Liver (tissue), 9 donors: ENCODE measurements around the gene VAMP7. TPM values are rescaled to one million over a fixed set of nuclear protein-coding genes. Genes with fewer than 3 reads are reported as not detected.
"Not testable (repeated sequence)": the region's sequence is repeated elsewhere in the genome, so short reads cannot be mapped to it uniquely, and the experiment has no call there.

ENCODE experiments used
- DNase-seq: peaks from one replicate; pipeline ENCODE4 v3.0.0-alpha.2; 2017; ENCODE audit warnings: low spot score
- H3K27ac ChIP-seq, 2 donors: one replicate each; pipeline ENCODE4 v1.7.0; 2013; ENCODE audit warnings: inconsistent platforms in 2 of 2, low read length in 2 of 2, control low read depth in 1 of 2, low read depth in 1 of 2, mild to moderate bottlenecking in 1 of 2
- H3K27me3 ChIP-seq, 4 donors: one replicate each; pipeline versions ENCODE4 v1.6.1 to v1.7.0; 2013; ENCODE audit warnings: low read length in 3 of 4, inconsistent platforms in 1 of 4, mild to moderate bottlenecking in 1 of 4, moderate library complexity in 1 of 4; ENCODE audit not compliant: control insufficient read depth in 4 of 4, insufficient read depth in 4 of 4
- H3K36me3 ChIP-seq, 4 donors: one replicate each; pipeline versions ENCODE4 v1.6.1 to v1.7.0; 2013; ENCODE audit warnings: low read length in 3 of 4, mild to moderate bottlenecking in 3 of 4, low read depth in 1 of 4, moderate library complexity in 1 of 4; ENCODE audit not compliant: control insufficient read depth in 4 of 4, insufficient read depth in 3 of 4
- H3K4me1 ChIP-seq, 4 donors: one replicate each; pipeline versions ENCODE4 v1.6.1 to v1.7.0; 2013; ENCODE audit warnings: low read length in 3 of 4, mild to moderate bottlenecking in 3 of 4, moderate library complexity in 1 of 4; ENCODE audit not compliant: control insufficient read depth in 4 of 4, insufficient read depth in 4 of 4
- H3K4me3 ChIP-seq, 3 donors: one replicate each; pipeline versions ENCODE4 v1.6.1 to v1.7.0; 2013; ENCODE audit warnings: low read length in 3 of 3, control low read depth in 1 of 3, low read depth in 1 of 3, mild to moderate bottlenecking in 1 of 3
- H3K9ac ChIP-seq, 2 donors: one replicate each; pipeline ENCODE4 v1.7.0; 2013; ENCODE audit warnings: low read length in 2 of 2, mild to moderate bottlenecking in 2 of 2, moderate library complexity in 2 of 2, control low read depth in 1 of 2, low read depth in 1 of 2
- H3K9me3 ChIP-seq, 4 donors: one replicate each; pipeline versions ENCODE4 v1.6.1 to v1.7.0; 2013; ENCODE audit warnings: low read length in 3 of 4; ENCODE audit not compliant: control insufficient read depth in 4 of 4
- EGR1 ChIP-seq, 2 donors: IDR thresholded peaks; 2 replicates each; pipeline ENCODE4 v1.6.1; 2016 to 2018; ENCODE audit warnings: antibody characterized with exemption in 2 of 2, low read depth in 2 of 2
- FOXA1 ChIP-seq: IDR thresholded peaks from 2 replicates; pipeline ENCODE4 v1.6.1; 2016; ENCODE audit warnings: antibody characterized with exemption
- GABPA ChIP-seq, 2 donors: IDR thresholded peaks in 1 of 2; conservative IDR thresholded peaks in 1 of 2; 2 replicates each; pipeline ENCODE4 v1.6.1; 2016; ENCODE audit warnings: antibody characterized with exemption in 2 of 2, mild to moderate bottlenecking in 1 of 2, moderate library complexity in 1 of 2
- HNF4A ChIP-seq, 2 donors: conservative IDR thresholded peaks; 2 replicates each; pipeline ENCODE4 v1.6.1; 2016; ENCODE audit warnings: antibody characterized with exemption in 2 of 2, mild to moderate bottlenecking in 2 of 2
- HNF4G ChIP-seq: IDR thresholded peaks from 2 replicates; pipeline ENCODE4 v1.6.1; 2016; ENCODE audit warnings: antibody characterized with exemption
- JUND ChIP-seq, 2 donors: IDR thresholded peaks; 2 replicates each; pipeline ENCODE4 v1.6.1; 2016; ENCODE audit warnings: antibody characterized with exemption in 2 of 2
- NR2F2 ChIP-seq: IDR thresholded peaks from 2 replicates; pipeline ENCODE4 v1.6.1; 2016; ENCODE audit warnings: antibody characterized with exemption
- RAD21 ChIP-seq, 2 donors: IDR thresholded peaks; 2 replicates each; pipeline ENCODE4 v1.6.1; 2016; ENCODE audit warnings: antibody characterized with exemption in 2 of 2, mild to moderate bottlenecking in 2 of 2
- RXRA ChIP-seq, 2 donors: IDR thresholded peaks; 2 replicates each; pipeline ENCODE4 v1.6.1; 2017 to 2018; ENCODE audit warnings: antibody characterized with exemption in 2 of 2, mild to moderate bottlenecking in 1 of 2
- SP1 ChIP-seq: IDR thresholded peaks from 2 replicates; pipeline ENCODE4 v1.6.1; 2018; ENCODE audit warnings: antibody characterized with exemption, mild to moderate bottlenecking
- TAF1 ChIP-seq: conservative IDR thresholded peaks from 2 replicates; pipeline ENCODE4 v1.6.1; 2016; ENCODE audit warnings: antibody characterized with exemption, mild to moderate bottlenecking
- YY1 ChIP-seq: IDR thresholded peaks from 2 replicates; pipeline ENCODE4 v1.6.1; 2016; ENCODE audit warnings: antibody characterized with exemption, mild to moderate bottlenecking
- ZBTB33 ChIP-seq: IDR thresholded peaks from 2 replicates; pipeline ENCODE4 v1.6.1; 2016; ENCODE audit warnings: antibody characterized with exemption
- WGBS: extraction: QIAGEN DNeasy Blood & Tissue Kit; methylation state at CpG from one replicate; pipeline ENCODE4 v1.1.7; 2013; 5-methylcytosine and 5-hydroxymethylcytosine counted together
- polyA plus RNA-seq, 2 donors: library from polyadenylated mRNA; stranded (reverse) in 1 of 2; unstranded in 1 of 2; fragments of 200-250 nt in 1 of 2; fragments of >200 nt in 1 of 2; fragmentation: Nextera tagmentation in 1 of 2; extraction: Ambion mirVana in 1 of 2; gene quantifications; one replicate each; pipeline versions ENCODE4 v1.2.1 to v1.2.3, GENCODE V29; 2013 to 2015
- total RNA-seq, 2 donors: library from RNA; depleted of rRNA; stranded (reverse); fragments of >200 nt; gene quantifications; one replicate each; pipeline ENCODE4 v1.2.3, GENCODE V29; 2014
- TF ChIP-seq, protein P1 (sequence below): IDR thresholded peaks from 2 replicates; pipeline ENCODE4 v1.6.1; 2016; ENCODE audit warnings: antibody characterized with exemption
- TF ChIP-seq, protein P2 (sequence below): IDR thresholded peaks from 2 replicates; pipeline ENCODE4 v1.6.1; 2016; ENCODE audit warnings: antibody characterized with exemption, mild to moderate bottlenecking
- TF ChIP-seq, protein P3 (sequence below): IDR thresholded peaks from 2 replicates; pipeline ENCODE4 v1.6.1; 2016; ENCODE audit warnings: antibody characterized with exemption
- donor health status: healthy.
- donor health status: healthy.
- donor health status: healthy.
- donor health status: healthy.
- donor health status: healthy.

The VAMP7 gene
- 10 to 100 TPM; 22.4 to 28.8 TPM for total RNA-seq
- polyA plus RNA-seq, result 10 to 100 TPM; 18.3 to 23.4 TPM

DNA sequence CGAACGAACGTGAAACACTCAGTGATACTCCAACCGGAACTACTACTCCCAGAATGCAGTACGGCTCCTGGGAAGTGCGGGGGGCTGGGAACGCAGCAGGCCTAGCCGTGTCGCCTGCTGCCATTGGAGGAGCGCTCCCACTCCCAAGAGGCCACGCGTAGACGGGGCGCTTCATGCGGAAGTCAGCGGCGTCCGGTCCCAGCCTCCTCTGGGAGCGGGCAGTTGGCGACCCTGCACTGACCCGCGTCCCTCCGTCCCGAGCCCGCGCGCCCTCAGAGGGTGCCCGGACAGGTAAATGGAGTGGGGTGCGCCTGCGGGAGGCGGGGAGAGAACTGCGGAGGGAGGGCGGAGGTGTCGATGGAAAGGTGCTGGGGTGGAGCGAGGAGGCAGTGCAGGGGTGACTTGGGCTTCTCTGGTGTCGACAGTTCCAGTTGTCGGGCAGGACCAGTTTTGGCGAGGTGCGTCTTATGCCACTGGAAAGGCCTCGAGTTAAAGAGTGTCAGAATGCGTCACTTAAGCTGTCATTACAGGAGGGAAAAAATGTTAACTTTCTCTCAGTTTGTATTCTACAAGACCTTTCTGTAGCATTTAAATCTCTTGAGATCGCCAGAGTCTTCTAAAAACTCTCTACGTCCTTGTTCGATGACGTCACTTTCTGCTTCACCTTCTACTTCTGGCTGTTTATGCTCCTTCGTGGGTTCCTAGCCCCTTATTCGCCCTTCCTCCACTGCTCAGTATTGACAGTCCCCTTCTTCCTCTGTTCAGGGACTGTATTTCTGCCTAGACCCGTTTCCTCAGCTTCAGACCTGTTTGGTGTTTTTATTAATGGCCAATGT, at the start of gene VAMP7:
TSS of gene VAMP7 (plus strand) at position 188 of the 836 bp plus-strand sequence. CDS start 8,122 bp downstream, outside the sequence.
- H3K4me3 ChIP-seq, result peak within 1 kb of the TSS; percentile 67 to 86 (median 76)
- peak within 1 kb of the TSS; percentile 49 to 69 for H3K9ac ChIP-seq
- DNase-seq, result peak; percentile 78
- 24% methylated on average over 48 of the region's 48 CpGs for WGBS
- no peaks in the 10 kb centered on the region for H3K36me3 ChIP-seq
- H3K27me3 ChIP-seq, result no peaks in the 10 kb centered on the region
- H3K9me3 ChIP-seq, result no peaks in the 10 kb centered on the region
- H3K4me1 ChIP-seq, result peaks cover 0 to 11% (median 3%) of the 10 kb centered on the region in 4 donors
- H3K27ac ChIP-seq, result peak within 1 kb of the TSS; percentile 52 to 75
- TF ChIP-seq, protein P1, sequence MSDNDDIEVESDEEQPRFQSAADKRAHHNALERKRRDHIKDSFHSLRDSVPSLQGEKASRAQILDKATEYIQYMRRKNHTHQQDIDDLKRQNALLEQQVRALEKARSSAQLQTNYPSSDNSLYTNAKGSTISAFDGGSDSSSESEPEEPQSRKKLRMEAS, result peak; percentile 50
- TF ChIP-seq, protein P2, sequence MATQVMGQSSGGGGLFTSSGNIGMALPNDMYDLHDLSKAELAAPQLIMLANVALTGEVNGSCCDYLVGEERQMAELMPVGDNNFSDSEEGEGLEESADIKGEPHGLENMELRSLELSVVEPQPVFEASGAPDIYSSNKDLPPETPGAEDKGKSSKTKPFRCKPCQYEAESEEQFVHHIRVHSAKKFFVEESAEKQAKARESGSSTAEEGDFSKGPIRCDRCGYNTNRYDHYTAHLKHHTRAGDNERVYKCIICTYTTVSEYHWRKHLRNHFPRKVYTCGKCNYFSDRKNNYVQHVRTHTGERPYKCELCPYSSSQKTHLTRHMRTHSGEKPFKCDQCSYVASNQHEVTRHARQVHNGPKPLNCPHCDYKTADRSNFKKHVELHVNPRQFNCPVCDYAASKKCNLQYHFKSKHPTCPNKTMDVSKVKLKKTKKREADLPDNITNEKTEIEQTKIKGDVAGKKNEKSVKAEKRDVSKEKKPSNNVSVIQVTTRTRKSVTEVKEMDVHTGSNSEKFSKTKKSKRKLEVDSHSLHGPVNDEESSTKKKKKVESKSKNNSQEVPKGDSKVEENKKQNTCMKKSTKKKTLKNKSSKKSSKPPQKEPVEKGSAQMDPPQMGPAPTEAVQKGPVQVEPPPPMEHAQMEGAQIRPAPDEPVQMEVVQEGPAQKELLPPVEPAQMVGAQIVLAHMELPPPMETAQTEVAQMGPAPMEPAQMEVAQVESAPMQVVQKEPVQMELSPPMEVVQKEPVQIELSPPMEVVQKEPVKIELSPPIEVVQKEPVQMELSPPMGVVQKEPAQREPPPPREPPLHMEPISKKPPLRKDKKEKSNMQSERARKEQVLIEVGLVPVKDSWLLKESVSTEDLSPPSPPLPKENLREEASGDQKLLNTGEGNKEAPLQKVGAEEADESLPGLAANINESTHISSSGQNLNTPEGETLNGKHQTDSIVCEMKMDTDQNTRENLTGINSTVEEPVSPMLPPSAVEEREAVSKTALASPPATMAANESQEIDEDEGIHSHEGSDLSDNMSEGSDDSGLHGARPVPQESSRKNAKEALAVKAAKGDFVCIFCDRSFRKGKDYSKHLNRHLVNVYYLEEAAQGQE, result peak; percentile 39
- TF ChIP-seq YY1 (peak; percentile 70), FOXA1 (no peak), ZBTB33 (no peak), TAF1 (peak; percentile 37), RAD21 (IDR thresholded peaks at IDR 0.05) (no peak), JUND (IDR thresholded peaks at IDR 0.05) (no peak), NR2F2 (peak; percentile 25), RXRA (IDR thresholded peaks at IDR 0.05) (peak; percentile 20 to 27), GABPA (IDR thresholded peaks at IDR 0.05 in 1 of 2, conservative IDR thresholded peaks at IDR 0.05 in 1 of 2) (peak; percentile 29 to 88), SP1 (peak; percentile 72), EGR1 (IDR thresholded peaks at IDR 0.05; ENCODE audit: low read depth in 2 of 2) (peak; percentile 47 to 62)
- TF ChIP-seq, protein P3, sequence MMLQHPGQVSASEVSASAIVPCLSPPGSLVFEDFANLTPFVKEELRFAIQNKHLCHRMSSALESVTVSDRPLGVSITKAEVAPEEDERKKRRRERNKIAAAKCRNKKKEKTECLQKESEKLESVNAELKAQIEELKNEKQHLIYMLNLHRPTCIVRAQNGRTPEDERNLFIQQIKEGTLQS, result no peak

GRCh38 chrX:155841232-155841631, 39.9 kb upstream of the VAMP7 start:
- H3K9ac ChIP-seq, result no peak overlapping the region
- no peak for DNase-seq
- no peak overlapping the region for H3K27ac ChIP-seq
- H3K9me3 ChIP-seq, result no peaks in the 10 kb centered on the region
- H3K4me3 ChIP-seq, result no peak overlapping the region
- WGBS, result 76% methylated on average over 3 of the region's 3 CpGs
- no peaks in the 10 kb centered on the region for H3K4me1 ChIP-seq
- H3K27me3 ChIP-seq, result peaks cover 0 to 2% (median 0%) of the 10 kb centered on the region in 4 donors
- H3K36me3 ChIP-seq, result no peaks in the 10 kb centered on the region
- TF ChIP-seq HNF4A (conservative IDR thresholded peaks at IDR 0.05) (no peak), NR2F2 (no peak), HNF4G (no peak)
- TF ChIP-seq, protein P2, result no peak

- 87% methylated on average over 2 of the region's 2 CpGs for WGBS
- H3K27ac ChIP-seq, result not testable (repeated sequence)
Observed at GRCh38 chrX:155851786-155852185, 29.4 kb upstream of the VAMP7 start.

More at GRCh38 chrX:155851786-155852185, 29.4 kb upstream of the VAMP7 start:
- not testable (repeated sequence) for DNase-seq, H3K4me3 ChIP-seq, H3K36me3 ChIP-seq, H3K4me1 ChIP-seq, H3K9me3 ChIP-seq, H3K27me3 ChIP-seq, H3K9ac ChIP-seq
